WTC11 (cell line): ENCODE results near the gene ABAT.

ENCODE experiments used
- ATF3 ChIP-seq: sonication (generic); formaldehyde crosslinking; conservative IDR thresholded peaks from 2 replicates; pipeline ENCODE4 v1.8.1; 2022; ENCODE audit warnings: mild to moderate bottlenecking, missing genetic modification reagents
- CTCF ChIP-seq: fragments of 200-600 bp; IDR thresholded peaks from 2 replicates; pipeline ENCODE4 v1.8.0; 2022; ENCODE audit warnings: antibody characterized with exemption
- GABPB1 ChIP-seq: sonication (generic); formaldehyde crosslinking; IDR thresholded peaks from 2 replicates; pipeline ENCODE4 v1.8.1; 2023; ENCODE audit warnings: mild to moderate bottlenecking, missing genetic modification reagents
- MXD4 ChIP-seq: fragments of 250-450 bp; sonication (Bioruptor Pico); IDR thresholded peaks from 2 replicates; pipeline ENCODE4 v1.8.0; 2021; ENCODE audit warnings: mild to moderate bottlenecking, moderate library complexity, borderline replicate concordance
- NR3C1 ChIP-seq: sonication (generic); formaldehyde crosslinking; conservative IDR thresholded peaks from 2 replicates; pipeline ENCODE4 v1.8.1; 2023; ENCODE audit warnings: low read depth, mild to moderate bottlenecking, missing genetic modification reagents
- ZNF317 ChIP-seq: sonication (generic); formaldehyde crosslinking; IDR thresholded peaks from 2 replicates; pipeline ENCODE4 v1.8.1; 2023; ENCODE audit warnings: low read depth, mild to moderate bottlenecking, moderate library complexity, missing genetic modification reagents, borderline replicate concordance
- TF ChIP-seq, protein P1 (sequence below): sonication (generic); formaldehyde crosslinking; IDR thresholded peaks from 2 replicates; pipeline ENCODE4 v1.8.0; 2022; ENCODE audit warnings: mild to moderate bottlenecking, missing genetic modification reagents

GRCh38 chr16:8642146-8642545, 32.3 kb upstream of the ABAT start:
- no peak for TF ChIP-seq ZNF317 (CRISPR knock-in tag)
- no peak for TF ChIP-seq CTCF
- no peak for TF ChIP-seq ATF3 (CRISPR knock-in tag)
- no peak for TF ChIP-seq NR3C1 (CRISPR knock-in tag)
- TF ChIP-seq GABPB1 (CRISPR knock-in tag) = no peak
- TF ChIP-seq MXD4 (CRISPR knock-in tag) = no peak
- TF ChIP-seq, protein P1, sequence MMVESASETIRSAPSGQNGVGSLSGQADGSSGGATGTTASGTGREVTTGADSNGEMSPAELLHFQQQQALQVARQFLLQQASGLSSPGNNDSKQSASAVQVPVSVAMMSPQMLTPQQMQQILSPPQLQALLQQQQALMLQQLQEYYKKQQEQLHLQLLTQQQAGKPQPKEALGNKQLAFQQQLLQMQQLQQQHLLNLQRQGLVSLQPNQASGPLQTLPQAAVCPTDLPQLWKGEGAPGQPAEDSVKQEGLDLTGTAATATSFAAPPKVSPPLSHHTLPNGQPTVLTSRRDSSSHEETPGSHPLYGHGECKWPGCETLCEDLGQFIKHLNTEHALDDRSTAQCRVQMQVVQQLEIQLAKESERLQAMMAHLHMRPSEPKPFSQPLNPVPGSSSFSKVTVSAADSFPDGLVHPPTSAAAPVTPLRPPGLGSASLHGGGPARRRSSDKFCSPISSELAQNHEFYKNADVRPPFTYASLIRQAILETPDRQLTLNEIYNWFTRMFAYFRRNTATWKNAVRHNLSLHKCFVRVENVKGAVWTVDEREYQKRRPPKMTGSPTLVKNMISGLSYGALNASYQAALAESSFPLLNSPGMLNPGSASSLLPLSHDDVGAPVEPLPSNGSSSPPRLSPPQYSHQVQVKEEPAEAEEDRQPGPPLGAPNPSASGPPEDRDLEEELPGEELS (CRISPR knock-in tag) = no peak
